ENCODE measurements around the gene AZU1. TPM values are rescaled to one million over a fixed set of nuclear protein-coding genes. Genes with fewer than 3 reads are reported as not detected.
"Not testable (repeated sequence)": the region's sequence is repeated elsewhere in the genome, so short reads cannot be mapped to it uniquely, and the experiment has no call there.

Gene AZU1
- polyA plus RNA-seq, 3 donors, result 1.0 to 3.4 (median 2.2) TPM

GRCh38 chr19:827314-827709 lies 325 bp upstream of the AZU1 start:
- no peak for DNase-seq

- DNase-seq, result no peak
Measured at GRCh38 chr19:829129-829758, 1.6 kb downstream of the AZU1 start.

GRCh38 chr19:831407-832369 lies 4.1 kb downstream of the AZU1 start:
- DNase-seq, result no peak

GRCh38 chr19:834216-834615 lies 6.6 kb downstream of the AZU1 start:
- DNase-seq, result no peak

GRCh38 chr19:835210-835810 lies 7.7 kb downstream of the AZU1 start:
- DNase-seq, result no peak

- DNase-seq, result no peak
Measured at GRCh38 chr19:840519-841206, 13.0 kb downstream of the AZU1 start, which contains the start of gene PRTN3. PRTN3 (plus strand) TSS chr19:840999; CDS start chr19:841009, 10 bp downstream.

GRCh38 chr19:842802-843179 lies 15.2 kb downstream of the AZU1 start:
- DNase-seq, result not testable (repeated sequence)

GRCh38 chr19:843180-843835 lies 15.7 kb downstream of the AZU1 start:
- no peak for DNase-seq

- no peak for DNase-seq
Measured at GRCh38 chr19:843836-844545, 16.4 kb downstream of the AZU1 start.

GRCh38 chr19:844546-844971 lies 16.9 kb downstream of the AZU1 start:
- DNase-seq, result no peak

GRCh38 chr19:845707-846521 lies 18.3 kb downstream of the AZU1 start:
- DNase-seq, result no peak

GRCh38 chr19:848386-848921 lies 20.8 kb downstream of the AZU1 start:
- no peak for DNase-seq

GRCh38 chr19:849195-849594 lies 21.6 kb downstream of the AZU1 start:
- not testable (repeated sequence) for DNase-seq

GRCh38 chr19:850221-850978 lies 22.8 kb downstream of the AZU1 start:
- DNase-seq, result peak; percentile 64

GRCh38 chr19:850979-851335 lies 23.3 kb downstream of the AZU1 start:
- DNase-seq, result no peak

- DNase-seq, result no peak
Measured at GRCh38 chr19:852136-853013, 24.7 kb downstream of the AZU1 start, which contains the start of gene ELANE. ELANE (plus strand) TSS chr19:852303; CDS start chr19:852329, 26 bp downstream.

- no peak for DNase-seq
Measured at GRCh38 chr19:853014-853585, 25.5 kb downstream of the AZU1 start.

Data from renal pelvis (tissue), 4 donors.